Astrocyte (in vitro differentiated cells and primary cell): ENCODE data around the gene GBGT1. TPM values are rescaled to one million over a fixed set of nuclear protein-coding genes. Genes with fewer than 3 reads are reported as not detected.

Source experiments
- DNase-seq: peaks from one replicate; pipeline ENCODE4 v3.0.0-alpha.2; 2010; ENCODE audit warnings: low read depth
- FAIRE-seq: peaks from 2 replicates; lab custom pipeline; 2011; peaks lifted over from hg19 to GRCh38; lab: Jason Lieb, UNC
- H2AFZ ChIP-seq: 2 replicates; pipeline ENCODE4 v1.6.0; 2012; ENCODE audit warnings: low read depth, low read length, inconsistent platforms
- H3K27ac ChIP-seq: 2 replicates; pipeline ENCODE4 v1.5.1; 2011; ENCODE audit warnings: low read depth, low read length, inconsistent platforms
- H3K27me3 ChIP-seq: 2 replicates; pipeline ENCODE4 v1.6.0; 2011; ENCODE audit warnings: low read length, inconsistent platforms; ENCODE audit not compliant: insufficient read depth
- H3K36me3 ChIP-seq: 2 replicates; pipeline ENCODE4 v1.5.1; 2011; ENCODE audit warnings: low read length, inconsistent platforms; ENCODE audit not compliant: insufficient read depth
- H3K4me1 ChIP-seq: 2 replicates; pipeline ENCODE4 v1.5.1; 2011; ENCODE audit warnings: low read length, inconsistent platforms; ENCODE audit not compliant: insufficient read depth
- H3K4me2 ChIP-seq: 2 replicates; pipeline ENCODE4 v1.6.0; 2012; ENCODE audit warnings: low read length, inconsistent platforms
- H3K4me3 ChIP-seq: 2 replicates; pipeline ENCODE4 v1.5.1; 2011; ENCODE audit warnings: low read depth, mild to moderate bottlenecking, low read length, inconsistent platforms; ENCODE audit not compliant: insufficient read depth
- H3K79me2 ChIP-seq: 2 replicates; pipeline ENCODE4 v1.6.0; 2012; ENCODE audit warnings: mild to moderate bottlenecking, low read length, inconsistent platforms; ENCODE audit not compliant: insufficient read depth
- H3K9ac ChIP-seq: 2 replicates; pipeline ENCODE4 v1.6.0; 2012; ENCODE audit warnings: mild to moderate bottlenecking, low read length, inconsistent platforms
- H3K9me3 ChIP-seq: 2 replicates; pipeline ENCODE4 v1.5.1; 2012; ENCODE audit warnings: low read depth, mild to moderate bottlenecking, low read length, inconsistent platforms; ENCODE audit not compliant: insufficient read depth
- H4K20me1 ChIP-seq: 2 replicates; pipeline ENCODE4 v1.6.0; 2012; ENCODE audit warnings: low read length, inconsistent platforms; ENCODE audit not compliant: insufficient read depth
- H3K27ac Mint-ChIP-seq: one replicate; pipeline ENCODE4 v1.8.0; 2021; ENCODE audit warnings: mild to moderate bottlenecking, mixed read lengths; ENCODE audit not compliant: unreplicated experiment
- H3K27me3 Mint-ChIP-seq: one replicate; pipeline ENCODE4 v1.8.0; 2021; ENCODE audit warnings: low read depth, mixed read lengths; ENCODE audit not compliant: unreplicated experiment
- H3K36me3 Mint-ChIP-seq: one replicate; pipeline ENCODE4 v1.8.0; 2021; ENCODE audit warnings: low read depth, mixed read lengths; ENCODE audit not compliant: unreplicated experiment
- H3K4me1 Mint-ChIP-seq: one replicate; pipeline ENCODE4 v1.8.0; 2021; ENCODE audit warnings: low read depth, mixed read lengths; ENCODE audit not compliant: unreplicated experiment
- H3K4me3 Mint-ChIP-seq: one replicate; pipeline ENCODE4 v1.8.0; 2021; ENCODE audit warnings: mild to moderate bottlenecking, moderate library complexity, mixed read lengths; ENCODE audit not compliant: unreplicated experiment
- H3K9me3 Mint-ChIP-seq: one replicate; pipeline ENCODE4 v1.8.0; 2021; ENCODE audit warnings: mild to moderate bottlenecking, mixed read lengths; ENCODE audit not compliant: unreplicated experiment
- CTCF ChIP-seq: IDR thresholded peaks from 2 replicates; pipeline ENCODE4 v1.5.1; 2011; ENCODE audit warnings: low read depth, mild to moderate bottlenecking, inconsistent platforms, low read length, moderate library complexity; ENCODE audit not compliant: insufficient read depth
- EZH2 ChIP-seq: IDR thresholded peaks from 2 replicates; pipeline ENCODE4 v1.6.1; 2012; ENCODE audit warnings: mild to moderate bottlenecking, low read length, inconsistent platforms; ENCODE audit not compliant: insufficient read depth
- total RNA-seq: library from RNA; stranded (reverse); gene quantifications from 2 replicates; pipeline ENCODE4 v1.2.1, GENCODE V29; 2021

The GBGT1 gene
- total RNA-seq, 1 donor from 2014 or later, result 8.5 TPM

GRCh38 chr9:133141833-133142595, 21.7 kb downstream of the GBGT1 start:
- H3K9me3 Mint-ChIP-seq, result no peaks in the 10 kb centered on the region
- Histone ChIP-seq H3K4me1 (peaks cover 12% of the 10 kb centered on the region), H3K4me3 (no peak overlapping the region), H3K79me2 (peaks cover 58% of the 10 kb centered on the region), H3K36me3 (no peaks in the 10 kb centered on the region), H4K20me1 (peaks cover 91% of the 10 kb centered on the region), H3K27ac (no peak overlapping the region), H3K4me2 (no peak overlapping the region), H3K9ac (no peak overlapping the region), H3K27me3 (no peaks in the 10 kb centered on the region), H3K9me3 (no peaks in the 10 kb centered on the region), H2AFZ (no peak overlapping the region)
- no peak overlapping the region for H3K27ac Mint-ChIP-seq
- no peak for TF ChIP-seq CTCF
- no peak for TF ChIP-seq EZH2
- peaks cover 18% of the 10 kb centered on the region for H3K4me1 Mint-ChIP-seq
- H3K27me3 Mint-ChIP-seq, result no peaks in the 10 kb centered on the region
- H3K36me3 Mint-ChIP-seq, result peaks cover 4% of the 10 kb centered on the region
- FAIRE-seq, result no peak
- no peak overlapping the region for H3K4me3 Mint-ChIP-seq
- DNase-seq, result no peak

GRCh38 chr9:133140606-133141005, 23.1 kb downstream of the GBGT1 start:
- Histone ChIP-seq H4K20me1 (peaks cover 85% of the 10 kb centered on the region), H3K9me3 (no peaks in the 10 kb centered on the region), H2AFZ (no peak overlapping the region), H3K27me3 (no peaks in the 10 kb centered on the region), H3K9ac (no peak overlapping the region), H3K79me2 (peaks cover 45% of the 10 kb centered on the region), H3K36me3 (no peaks in the 10 kb centered on the region), H3K4me3 (no peak overlapping the region), H3K4me1 (peaks cover 17% of the 10 kb centered on the region), H3K4me2 (no peak overlapping the region), H3K27ac (no peak overlapping the region)
- Mint-ChIP-seq H3K36me3 (peaks cover 4% of the 10 kb centered on the region), H3K27ac (no peak overlapping the region), H3K4me3 (no peak overlapping the region), H3K4me1 (peaks cover 16% of the 10 kb centered on the region), H3K27me3 (no peaks in the 10 kb centered on the region), H3K9me3 (no peaks in the 10 kb centered on the region)
- FAIRE-seq (no peak), DNase-seq (no peak)
- TF ChIP-seq CTCF, result no peak

GRCh38 chr9:133140174-133140505, 23.6 kb downstream of the GBGT1 start:
- Histone ChIP-seq H3K27ac (no peak overlapping the region), H3K79me2 (peaks cover 40% of the 10 kb centered on the region), H3K9ac (no peak overlapping the region), H2AFZ (no peak overlapping the region), H3K9me3 (no peaks in the 10 kb centered on the region), H3K36me3 (no peaks in the 10 kb centered on the region), H3K4me2 (no peak overlapping the region), H4K20me1 (peaks cover 83% of the 10 kb centered on the region), H3K27me3 (no peaks in the 10 kb centered on the region), H3K4me3 (no peak overlapping the region), H3K4me1 (peaks cover 22% of the 10 kb centered on the region)
- Mint-ChIP-seq H3K4me3 (no peak overlapping the region), H3K9me3 (no peaks in the 10 kb centered on the region), H3K4me1 (peaks cover 14% of the 10 kb centered on the region), H3K36me3 (peaks cover 4% of the 10 kb centered on the region), H3K27me3 (no peaks in the 10 kb centered on the region), H3K27ac (no peak overlapping the region)
- FAIRE-seq (no peak), DNase-seq (no peak)
- no peak for TF ChIP-seq CTCF
- TF ChIP-seq EZH2, result no peak
